GM18873 (cell line): Measurements from ENCODE around the gene UGT1A4.

Experiments
- ATAC-seq: cut with Tn5 transposase; IDR thresholded peaks from one replicate; pipeline ENCODE4 v1.9.1; 2021; ENCODE audit warnings: mild to moderate bottlenecking, moderate library complexity, moderate number of reproducible peaks; ENCODE audit not compliant: unreplicated experiment, low FRiP score

The UGT1A4 gene

GRCh38 chr2:233822101-233822771, 103.7 kb downstream of the UGT1A4 start:
- no peak for ATAC-seq
